Adrenal gland (tissue), 12 donors: ENCODE measurements around the gene SMARCD2. TPM values are rescaled to one million over a fixed set of nuclear protein-coding genes. Genes with fewer than 3 reads are reported as not detected.

ENCODE experiments used
- DNase-seq, 7 donors: peaks; one replicate each; pipeline ENCODE4 v3.0.0-alpha.2; 2019 to 2020
- H3K27ac ChIP-seq, 5 donors: fragments of 200-600 bp; sonication (generic) in 4 of 5; 1 replicate in 3 of 5; 2 replicates in 2 of 5; pipeline versions ENCODE4 v1.5.1 to v1.8.0; 2016 to 2020; ENCODE audit warnings: mild to moderate bottlenecking in 1 of 5
- H3K27me3 ChIP-seq: fragments of 200-600 bp; 2 replicates; pipeline ENCODE4 v1.8.0; 2021
- H3K36me3 ChIP-seq, 2 donors: fragments of 200-600 bp; replicated peaks in 1 of 2; 1 replicate in 1 of 2; 2 replicates in 1 of 2; pipeline versions ENCODE4 v1.5.1 to v1.8.0; 2018 to 2022
- H3K4me1 ChIP-seq, 2 donors: fragments of 200-600 bp; replicated peaks in 1 of 2; 1 replicate in 1 of 2; 2 replicates in 1 of 2; pipeline versions ENCODE4 v1.5.1 to v1.8.0; 2018 to 2021
- H3K4me3 ChIP-seq, 4 donors: fragments of 200-600 bp; sonication (generic) in 3 of 4; one replicate each; pipeline ENCODE4 v1.5.1; 2016 to 2018
- H3K9me3 ChIP-seq, 3 donors: fragments of 200-600 bp; sonication (generic) in 1 of 3; replicated peaks in 1 of 3; 1 replicate in 2 of 3; 2 replicates in 1 of 3; pipeline versions ENCODE4 v1.5.1 to v1.8.0; 2016 to 2021
- CTCF ChIP-seq, 6 experiments: fragments of 450-650 bp in 4 of 6; fragments of 200-600 bp in 2 of 6; sonication (generic) in 1 of 6; IDR thresholded peaks; 1 replicate in 5 of 6; 2 replicates in 1 of 6; pipeline versions ENCODE4 v1.5.1 to v1.8.0; 2016 to 2021; ENCODE audit warnings: antibody characterized with exemption in 6 of 6, mild to moderate bottlenecking in 2 of 6, moderate library complexity in 1 of 6
- POLR2A ChIP-seq, 2 donors: fragments of 450-650 bp; IDR thresholded peaks; one replicate each; pipeline ENCODE4 v1.6.1; 2017; ENCODE audit warnings: antibody characterized with exemption in 2 of 2, mild to moderate bottlenecking in 2 of 2, moderate library complexity in 1 of 2
- WGBS, 4 donors: extraction: QIAGEN DNeasy Blood & Tissue Kit in 2 of 4; methylation state at CpG; one replicate each; pipeline versions ENCODE4 v1.1.5 to v1.1.7; 2013 to 2017; 5-methylcytosine and 5-hydroxymethylcytosine counted together
- intact Hi-C, 2 donors: fragments of 100-400 bp; cut with DNase I; formaldehyde crosslinking; loops; one replicate each; pipeline versions ENCODE4 v1.14.1 to v1.15.0; 2022 to 2023
- polyA plus RNA-seq, 3 donors: library from polyadenylated mRNA; stranded (reverse); fragments of 200-250 nt in 2 of 3; fragments of 350-450 nt in 1 of 3; fragmentation: Illumina TruSeq in 1 of 3; extraction: RNeasy Lipid Tissue Mini Kit (QIAGEN cat#74804) in 1 of 3; gene quantifications; one replicate each; pipeline ENCODE4 v1.2.3, GENCODE V29; 2013 to 2014
- total RNA-seq, 9 donors: library from RNA; depleted of rRNA in 4 of 9; stranded (reverse); fragments of >200 nt in 4 of 9; fragments of 120-200 nt in 1 of 9; fragmentation: NEBNext Ultra II Directional in 1 of 9; extraction: Animal tissue kit (Norgen Biotek cat#: 25700) in 1 of 9; gene quantifications; one replicate each; pipeline versions ENCODE4 v1.1.0 to v1.2.4, GENCODE V29; 2013 to 2023
- donor health status: healthy with polysubstance abuse.
- donor health status: Bipolar disorder and iron deficiency.
- donor health status: DM: yes; HTN: yes; CAD: no.
- donor health status: DM: no; HTN: no; CAD: no.
- donor health status: DM: no; HTN: no; CAD: no.
- donor health status: DM: yes; HTN: yes; CAD: no.

Gene SMARCD2
- total and polyA plus RNA-seq, 12 donors, result 41.9 to 185 (median 80.0) TPM

- Histone ChIP-seq H3K27ac (no peak overlapping the region), H3K9me3 (no peaks in the 10 kb centered on the region), H3K36me3 (peaks cover 0 to 98% of the 10 kb centered on the region in 2 donors), H3K27me3 (no peaks in the 10 kb centered on the region), H3K4me1 (no peaks in the 10 kb centered on the region), H3K4me3 (no peak overlapping the region)
- intact Hi-C loops, result no loop called here
- TF ChIP-seq CTCF (IDR thresholded peaks at IDR 0.05) (no peak), POLR2A (IDR thresholded peaks at IDR 0.05) (no peak)
- 81 to 89% (median 88%) methylated on average over 4 of the region's 4 CpGs for whole genome bisulfite sequencing, 4 donors
- DNase-seq, result no peak
Measured at GRCh38 chr17:63816669-63817068, 25.8 kb downstream of the SMARCD2 start.

- WGBS, 4 donors, result 83 to 93% (median 88%) methylated on average over 2 of the region's 2 CpGs
- DNase-seq, result no peak
- Histone ChIP-seq H3K27me3 (no peaks in the 10 kb centered on the region), H3K9me3 (no peaks in the 10 kb centered on the region), H3K36me3 (peaks cover 0 to 98% of the 10 kb centered on the region in 2 donors), H3K4me3 (no peak overlapping the region), H3K4me1 (no peaks in the 10 kb centered on the region), H3K27ac (no peak overlapping the region)
- intact Hi-C loops, result no loop called here
- TF ChIP-seq CTCF (IDR thresholded peaks at IDR 0.05), result no peak
Measured at GRCh38 chr17:63816123-63816522, 26.4 kb downstream of the SMARCD2 start.

GRCh38 chr17:63809970-63810369, 32.5 kb downstream of the SMARCD2 start:
- 79 to 90% (median 84%) methylated on average over 9 of the region's 9 CpGs for WGBS, 4 donors
- H3K27ac ChIP-seq, result no peak overlapping the region
- no peaks in the 10 kb centered on the region for H3K27me3 ChIP-seq
- H3K36me3 ChIP-seq, result peaks cover 0 to 98% of the 10 kb centered on the region in 2 donors
- intact Hi-C loops, result no loop called here
- no peak overlapping the region for H3K4me3 ChIP-seq
- H3K4me1 ChIP-seq, result no peaks in the 10 kb centered on the region
- no peaks in the 10 kb centered on the region for H3K9me3 ChIP-seq
- TF ChIP-seq POLR2A (IDR thresholded peaks at IDR 0.05), result no peak
- no peak for DNase-seq

GRCh38 chr17:63805591-63805990, 36.9 kb downstream of the SMARCD2 start:
- DNase-seq, result no peak
- Histone ChIP-seq H3K36me3 (peaks cover 0 to 97% of the 10 kb centered on the region in 2 donors), H3K27me3 (no peaks in the 10 kb centered on the region), H3K4me3 (no peak overlapping the region), H3K9me3 (no peaks in the 10 kb centered on the region), H3K27ac (no peak overlapping the region), H3K4me1 (no peaks in the 10 kb centered on the region)
- intact Hi-C loops, result no loop called here
- TF ChIP-seq POLR2A (IDR thresholded peaks at IDR 0.05) (no peak), CTCF (IDR thresholded peaks at IDR 0.05) (no peak)
- 73 to 76% (median 74%) methylated on average over 2 of the region's 2 CpGs for WGBS, 4 donors

- DNase-seq, result no peak
- intact Hi-C loops, result no loop called here
- Histone ChIP-seq H3K27me3 (no peaks in the 10 kb centered on the region), H3K27ac (no peak overlapping the region), H3K4me1 (no peaks in the 10 kb centered on the region), H3K9me3 (no peaks in the 10 kb centered on the region), H3K36me3 (peaks cover 0 to 97% of the 10 kb centered on the region in 2 donors), H3K4me3 (no peak overlapping the region)
- WGBS, 4 donors, result 74 to 88% (median 77%) methylated on average over 1 of the region's 1 CpG
- no peak for TF ChIP-seq POLR2A (IDR thresholded peaks at IDR 0.05)
- no peak for TF ChIP-seq CTCF (IDR thresholded peaks at IDR 0.05)
Measured at GRCh38 chr17:63804328-63804727, 38.2 kb downstream of the SMARCD2 start.
